Measurements from ENCODE around the gene FTCD. TPM values are rescaled to one million over a fixed set of nuclear protein-coding genes. Genes with fewer than 3 reads are reported as not detected.

Gene FTCD
- total RNA-seq, 2 experiments from 2014 or later, result 0.37 to 0.50 TPM

DNA sequence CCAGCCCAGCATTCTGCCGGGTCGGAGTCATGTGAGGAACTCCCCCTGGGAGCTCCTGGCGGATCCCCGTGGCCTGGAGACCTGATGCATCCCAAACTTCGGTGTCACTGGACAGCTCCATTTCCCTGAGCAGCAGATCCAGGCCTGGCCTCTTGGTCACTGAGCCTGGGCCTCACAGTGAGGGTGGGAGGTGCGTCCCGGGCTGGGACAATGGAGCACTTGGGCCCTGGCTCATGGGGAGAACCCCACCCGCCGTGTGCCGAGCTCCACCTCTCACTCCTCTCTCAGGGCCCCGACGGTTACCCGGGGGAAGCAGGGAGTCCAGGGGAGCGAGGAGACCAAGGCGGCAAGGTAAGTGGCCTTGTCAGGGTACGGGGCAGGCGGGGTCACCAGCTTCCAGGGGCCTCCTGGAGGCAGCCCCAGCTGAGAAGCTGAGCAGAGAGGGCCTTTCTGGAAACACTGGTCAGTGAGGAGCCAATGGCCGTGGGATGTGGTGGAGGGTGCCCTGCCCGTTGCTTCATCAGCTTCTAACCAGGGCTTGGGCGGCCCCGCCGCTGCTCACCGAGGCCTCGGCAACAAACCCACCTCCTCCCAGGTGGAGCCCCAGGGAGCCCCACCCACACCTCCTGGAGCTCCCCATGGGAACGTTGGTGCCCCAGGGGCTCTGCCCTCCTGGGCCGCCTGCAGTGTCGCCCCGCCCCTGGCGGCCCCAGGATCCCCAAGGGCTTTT is 37.6 kb downstream of the FTCD start:
- no peaks in the 10 kb centered on the region for H3K27me3 Mint-ChIP-seq (ENCODE audit: low read depth)
- no peak for ATAC-seq
- DNase-seq, result no peak
- POLR2A ChIA-PET, result no interaction called here
- peaks cover 3% of the 10 kb centered on the region for H3K9me3 Mint-ChIP-seq (ENCODE audit: insufficient read depth)
- CTCF ChIA-PET, result no interaction called here
- no peak overlapping the region for H3K4me3 Mint-ChIP-seq
- H3K36me3 Mint-ChIP-seq (ENCODE audit: low read depth), result no peaks in the 10 kb centered on the region
- H3K4me1 Mint-ChIP-seq (ENCODE audit: low read depth), result no peaks in the 10 kb centered on the region
- no peak overlapping the region for H3K27ac Mint-ChIP-seq

DNA sequence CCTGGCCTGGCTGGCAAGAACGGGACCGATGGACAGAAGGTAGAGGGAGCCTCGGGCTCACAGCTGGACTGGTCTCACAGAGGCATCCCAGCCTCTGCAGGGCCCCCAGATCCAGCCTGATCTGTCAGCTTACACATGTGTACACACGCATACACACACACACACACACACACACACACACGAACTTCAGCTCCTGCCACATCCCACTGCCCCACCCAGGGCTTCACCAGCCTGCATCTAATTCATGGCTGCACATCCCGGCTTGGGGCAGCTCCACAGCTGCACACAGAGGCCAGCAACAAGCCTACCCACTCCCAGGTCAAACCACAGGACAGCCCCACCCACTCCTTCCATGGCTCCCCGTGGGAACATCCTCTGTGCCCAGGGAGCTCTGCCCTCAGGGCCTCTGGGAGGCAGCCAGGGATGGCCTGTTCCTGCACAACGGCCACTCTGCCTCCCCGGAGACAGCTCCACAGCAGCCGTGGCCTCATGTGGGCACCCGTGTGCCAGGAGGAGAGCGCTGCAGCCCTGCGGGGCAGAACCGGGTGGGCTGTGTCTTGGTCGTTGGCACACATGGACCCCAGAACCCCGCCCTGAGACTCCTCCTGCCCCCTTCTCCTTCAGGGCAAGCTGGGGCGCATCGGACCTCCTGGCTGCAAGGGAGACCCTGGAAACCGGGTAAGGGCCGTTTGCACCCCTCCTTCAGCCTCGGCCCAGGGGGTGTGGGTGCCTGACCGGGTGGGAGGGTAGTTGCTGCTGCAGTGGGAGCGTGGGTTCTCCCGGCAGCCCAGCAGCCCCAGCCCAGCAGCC is 38.4 kb downstream of the FTCD start:
- Mint-ChIP-seq H3K9me3 (ENCODE audit: insufficient read depth) (peaks cover 3% of the 10 kb centered on the region), H3K4me1 (ENCODE audit: low read depth) (no peaks in the 10 kb centered on the region), H3K36me3 (ENCODE audit: low read depth) (no peaks in the 10 kb centered on the region), H3K4me3 (no peak overlapping the region), H3K27me3 (ENCODE audit: low read depth) (no peaks in the 10 kb centered on the region), H3K27ac (no peak overlapping the region)
- POLR2A ChIA-PET, result no interaction called here
- CTCF ChIA-PET, result interaction anchor here (1.0 kb wide), 1 partner anchor 27 kb away, joined by 3 read pairs; no protein-coding TSS in a partner anchor
- no peak for ATAC-seq
- no peak for DNase-seq

DNA sequence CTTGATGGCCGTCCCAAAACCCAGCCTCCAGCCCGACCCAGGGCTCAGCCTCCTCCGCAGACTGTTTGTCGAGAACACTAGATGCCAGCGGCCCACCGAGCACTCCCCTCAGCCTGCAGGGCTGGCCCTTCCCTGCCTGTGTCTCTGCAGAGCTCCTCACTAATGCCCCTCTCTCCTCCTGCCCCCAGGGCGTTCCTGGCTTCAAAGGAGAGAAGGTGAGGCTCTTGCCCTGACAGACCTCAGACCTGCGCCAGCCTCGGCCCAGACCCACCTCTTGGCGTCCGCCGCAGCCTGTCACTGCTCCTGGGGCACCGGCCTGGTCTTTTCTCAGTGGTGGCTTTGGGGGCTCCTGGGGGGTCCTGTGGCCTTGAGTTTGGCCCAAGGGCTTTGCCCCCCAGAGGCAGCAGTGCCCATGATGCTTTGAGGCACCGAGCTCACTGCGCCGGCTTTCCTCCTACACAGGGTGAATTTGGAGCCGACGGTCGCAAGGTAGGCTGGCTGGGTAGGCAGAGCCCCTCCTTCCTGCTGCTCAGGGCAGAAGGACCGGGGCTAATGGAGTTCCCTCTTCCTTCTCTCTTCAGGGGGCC is 39.1 kb downstream of the FTCD start:
- Mint-ChIP-seq H3K27ac (no peak overlapping the region), H3K27me3 (ENCODE audit: low read depth) (no peaks in the 10 kb centered on the region), H3K4me1 (ENCODE audit: low read depth) (no peaks in the 10 kb centered on the region), H3K36me3 (ENCODE audit: low read depth) (no peaks in the 10 kb centered on the region), H3K9me3 (ENCODE audit: insufficient read depth) (peaks cover 3% of the 10 kb centered on the region), H3K4me3 (no peak overlapping the region)
- DNase-seq (no peak), ATAC-seq (no peak)
- POLR2A ChIA-PET, result no interaction called here
- CTCF ChIA-PET, result interaction anchor here (1.0 kb wide), 1 partner anchor 28 kb away, joined by 3 read pairs; no protein-coding TSS in a partner anchor

DNA sequence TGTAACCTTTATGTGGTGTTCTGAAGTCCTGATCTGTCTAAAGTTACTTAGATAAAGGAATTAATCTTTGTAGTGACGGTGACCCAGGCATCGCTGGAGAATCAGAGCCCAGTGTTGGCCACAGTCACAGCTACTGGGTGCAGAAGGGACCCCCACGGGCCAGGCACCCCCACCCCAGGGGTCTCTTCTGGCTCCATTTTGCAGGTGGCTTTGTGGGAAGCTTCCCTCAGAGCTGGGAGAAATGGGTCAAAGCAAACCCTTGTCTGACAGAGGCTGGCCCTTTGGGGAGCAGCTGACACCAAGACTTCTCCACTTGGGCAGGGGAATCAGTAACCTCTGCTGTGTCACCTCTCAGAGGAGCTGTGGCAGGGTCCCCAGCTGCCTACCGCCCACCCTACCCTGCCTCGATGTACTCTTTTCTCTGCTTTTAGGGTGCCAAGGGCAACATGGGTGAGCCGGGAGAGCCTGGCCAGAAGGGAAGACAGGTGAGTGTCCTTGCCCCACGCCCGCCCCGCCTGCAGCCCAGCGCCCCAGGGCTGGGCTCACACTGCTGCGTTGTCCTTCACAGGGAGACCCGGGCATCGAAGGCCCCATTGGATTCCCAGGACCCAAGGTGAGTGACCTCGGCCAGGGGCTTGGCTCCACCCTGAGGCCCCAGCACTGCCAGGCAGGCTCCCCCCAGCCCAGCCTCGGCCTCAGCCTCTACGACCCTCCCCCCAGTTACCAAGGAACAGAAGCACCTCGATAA is 39.8 kb downstream of the FTCD start:
- Mint-ChIP-seq H3K4me3 (no peak overlapping the region), H3K4me1 (ENCODE audit: low read depth) (no peaks in the 10 kb centered on the region), H3K9me3 (ENCODE audit: insufficient read depth) (peaks cover 3% of the 10 kb centered on the region), H3K36me3 (ENCODE audit: low read depth) (no peaks in the 10 kb centered on the region), H3K27ac (no peak overlapping the region), H3K27me3 (ENCODE audit: low read depth) (no peaks in the 10 kb centered on the region)
- CTCF ChIA-PET, result interaction anchor here (1.0 kb wide), 1 partner anchor 28 kb away, joined by 3 read pairs; no protein-coding TSS in a partner anchor
- DNase-seq, result no peak
- POLR2A ChIA-PET, result no interaction called here
- no peak for ATAC-seq

DNA sequence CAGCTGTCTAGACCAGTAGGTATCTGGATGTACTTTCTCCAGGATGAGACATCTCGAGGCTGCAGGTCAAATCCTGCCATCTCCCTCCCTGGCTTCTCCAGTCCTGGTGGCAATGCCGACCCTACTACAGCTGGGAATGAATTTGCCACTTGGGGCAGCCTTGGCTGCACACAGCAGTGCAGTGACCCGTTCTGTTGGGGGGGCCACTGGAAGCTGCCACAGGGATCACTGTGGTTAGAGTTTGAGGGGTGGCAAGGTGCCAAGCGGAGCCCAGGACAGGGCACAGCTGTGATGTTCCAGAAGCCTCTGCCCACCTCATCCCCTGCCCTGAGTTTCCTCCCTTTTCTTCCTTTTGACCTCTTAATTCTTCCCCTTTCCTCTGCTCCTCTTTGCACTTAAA is 40.4 kb downstream of the FTCD start:
- ATAC-seq (no peak), DNase-seq (no peak)
- H3K4me1 Mint-ChIP-seq (ENCODE audit: low read depth), result no peaks in the 10 kb centered on the region
- no peak overlapping the region for H3K4me3 Mint-ChIP-seq
- no peak overlapping the region for H3K27ac Mint-ChIP-seq
- H3K36me3 Mint-ChIP-seq (ENCODE audit: low read depth), result no peaks in the 10 kb centered on the region
- no peaks in the 10 kb centered on the region for H3K27me3 Mint-ChIP-seq (ENCODE audit: low read depth)
- ChIA-PET POLR2A (no interaction called here), CTCF (no interaction called here)
- peaks cover 3% of the 10 kb centered on the region for H3K9me3 Mint-ChIP-seq (ENCODE audit: insufficient read depth)

DNA sequence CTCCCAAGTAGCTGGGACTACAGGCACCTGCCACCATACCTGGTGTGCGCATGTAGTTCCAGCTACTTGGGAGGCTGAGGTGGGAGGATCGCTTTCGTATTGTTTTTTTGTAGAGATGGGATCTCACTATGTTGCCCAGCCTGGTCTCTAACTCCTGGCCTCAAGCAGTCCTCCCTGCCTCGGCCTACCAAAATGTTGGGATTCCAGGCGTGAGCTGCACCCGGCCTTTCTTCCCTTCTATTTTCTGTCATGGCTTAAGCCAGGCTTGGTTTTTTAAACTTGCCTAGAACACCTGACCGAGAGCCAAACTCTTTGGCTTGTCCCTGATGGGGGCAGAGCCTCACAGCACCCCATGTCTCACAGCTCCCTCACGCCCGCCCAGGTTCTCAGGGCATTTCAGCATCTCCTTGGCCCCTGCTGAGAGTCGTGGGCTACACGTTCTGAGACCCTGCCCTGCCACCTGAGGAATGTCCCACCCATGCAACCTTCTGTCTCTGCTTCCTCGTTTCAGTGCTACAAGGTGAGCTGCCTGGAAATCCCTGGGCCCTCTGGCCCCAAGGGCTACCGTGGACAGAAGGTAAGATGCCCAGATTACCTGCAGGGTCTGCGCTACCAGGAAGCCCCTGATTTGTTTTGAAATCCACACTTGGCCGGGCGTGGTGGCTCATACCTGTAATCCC is 41.7 kb downstream of the FTCD start:
- Mint-ChIP-seq H3K36me3 (ENCODE audit: low read depth) (no peaks in the 10 kb centered on the region), H3K4me3 (no peak overlapping the region), H3K27ac (no peak overlapping the region), H3K4me1 (ENCODE audit: low read depth) (no peaks in the 10 kb centered on the region), H3K27me3 (ENCODE audit: low read depth) (no peaks in the 10 kb centered on the region), H3K9me3 (ENCODE audit: insufficient read depth) (peaks cover 4% of the 10 kb centered on the region)
- ChIA-PET CTCF (interaction anchor here (1.6 kb wide), 1 partner anchor 140 kb away, joined by 3 read pairs; no protein-coding TSS in a partner anchor), POLR2A (no interaction called here)
- ATAC-seq (no peak), DNase-seq (no peak)

DNA sequence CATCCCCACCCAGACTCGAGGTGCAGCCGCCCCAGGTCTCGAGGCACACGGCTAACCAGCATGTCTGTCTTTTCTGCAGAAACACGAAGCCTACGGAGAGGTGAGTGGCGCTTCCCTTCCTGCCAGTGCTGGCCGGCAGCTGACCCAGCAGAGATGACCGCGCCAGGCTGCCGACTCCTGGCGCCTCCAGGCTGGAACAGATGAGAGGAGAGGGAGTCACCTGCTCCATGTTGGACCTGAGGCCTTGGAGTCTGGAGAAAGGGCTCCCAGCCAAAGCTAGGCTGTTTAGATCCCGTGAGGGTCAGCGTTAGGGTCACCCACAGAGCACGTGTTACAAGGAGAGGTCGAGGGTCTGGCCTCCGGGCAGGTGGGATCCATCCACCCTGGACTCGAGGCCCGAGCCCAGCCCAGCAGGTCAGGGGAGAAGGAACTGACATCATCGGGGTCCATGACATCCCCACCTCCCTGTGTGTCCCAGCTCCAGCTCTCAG is 42.6 kb downstream of the FTCD start:
- DNase-seq (no peak), ATAC-seq (no peak)
- Mint-ChIP-seq H3K4me3 (no peak overlapping the region), H3K9me3 (ENCODE audit: insufficient read depth) (peaks cover 12% of the 10 kb centered on the region), H3K27ac (no peak overlapping the region), H3K27me3 (ENCODE audit: low read depth) (no peaks in the 10 kb centered on the region), H3K4me1 (ENCODE audit: low read depth) (no peaks in the 10 kb centered on the region), H3K36me3 (ENCODE audit: low read depth) (peaks cover under 1% of the 10 kb centered on the region)
- ChIA-PET CTCF (interaction anchor here (1.6 kb wide), 1 partner anchor 139 kb away, joined by 3 read pairs; no protein-coding TSS in a partner anchor), POLR2A (no interaction called here)

DNA sequence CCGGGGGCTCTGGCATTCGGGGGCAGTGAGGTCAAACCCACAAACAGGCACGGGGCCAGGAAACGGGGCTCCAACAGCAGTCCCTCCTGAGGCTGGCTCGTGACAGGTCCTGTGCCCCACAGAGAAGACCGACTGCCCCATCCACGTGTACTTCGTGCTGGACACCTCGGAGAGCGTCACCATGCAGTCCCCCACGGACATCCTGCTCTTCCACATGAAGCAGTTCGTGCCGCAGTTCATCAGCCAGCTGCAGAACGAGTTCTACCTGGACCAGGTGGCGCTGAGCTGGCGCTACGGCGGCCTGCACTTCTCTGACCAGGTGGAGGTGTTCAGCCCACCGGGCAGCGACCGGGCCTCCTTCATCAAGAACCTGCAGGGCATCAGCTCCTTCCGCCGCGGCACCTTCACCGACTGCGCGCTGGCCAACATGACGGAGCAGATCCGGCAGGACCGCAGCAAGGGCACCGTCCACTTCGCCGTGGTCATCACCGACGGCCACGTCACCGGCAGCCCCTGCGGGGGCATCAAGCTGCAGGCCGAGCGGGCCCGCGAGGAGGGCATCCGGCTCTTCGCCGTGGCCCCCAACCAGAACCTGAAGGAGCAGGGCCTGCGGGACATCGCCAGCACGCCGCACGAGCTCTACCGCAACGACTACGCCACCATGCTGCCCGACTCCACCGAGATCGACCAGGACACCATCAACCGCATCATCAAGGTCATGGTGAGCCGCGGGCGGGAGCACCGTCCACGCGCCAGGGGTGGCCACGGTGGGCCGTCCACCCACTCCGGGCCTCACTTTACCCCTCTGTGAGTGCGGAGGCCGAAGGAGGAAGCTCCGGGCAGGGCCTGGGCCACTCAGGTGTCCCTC is 43.3 kb downstream of the FTCD start:
- H3K27me3 Mint-ChIP-seq (ENCODE audit: low read depth), result no peaks in the 10 kb centered on the region
- H3K4me1 Mint-ChIP-seq (ENCODE audit: low read depth), result no peaks in the 10 kb centered on the region
- no peak for DNase-seq
- CTCF ChIA-PET, result no interaction called here
- POLR2A ChIA-PET, result no interaction called here
- H3K4me3 Mint-ChIP-seq, result no peak overlapping the region
- H3K27ac Mint-ChIP-seq, result no peak overlapping the region
- peaks cover 19% of the 10 kb centered on the region for H3K9me3 Mint-ChIP-seq (ENCODE audit: insufficient read depth)
- ATAC-seq, result no peak
- H3K36me3 Mint-ChIP-seq (ENCODE audit: low read depth), result peaks cover 3% of the 10 kb centered on the region

DNA sequence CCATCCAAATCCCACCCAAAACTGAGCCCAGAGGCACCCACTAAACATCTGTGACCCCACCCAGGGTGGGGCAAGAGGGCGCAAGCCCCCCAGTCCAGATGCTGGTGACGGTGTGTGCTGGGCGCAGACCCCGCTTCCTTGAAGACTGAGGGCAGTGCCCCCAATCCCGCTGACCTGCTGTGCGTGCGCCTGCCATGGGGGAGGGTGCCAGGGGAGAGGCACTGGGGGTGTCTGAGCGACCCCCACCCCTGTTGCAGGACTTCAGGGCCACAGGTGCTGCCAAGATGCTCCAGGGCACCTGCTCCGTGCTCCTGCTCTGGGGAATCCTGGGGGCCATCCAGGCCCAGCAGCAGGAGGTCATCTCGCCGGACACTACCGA is 44.2 kb downstream of the FTCD start:
- H3K27me3 Mint-ChIP-seq (ENCODE audit: low read depth), result no peaks in the 10 kb centered on the region
- ATAC-seq (no peak), DNase-seq (no peak)
- H3K36me3 Mint-ChIP-seq (ENCODE audit: low read depth), result peaks cover 3% of the 10 kb centered on the region
- no peak overlapping the region for H3K27ac Mint-ChIP-seq
- CTCF ChIA-PET, result interaction anchor here (1.3 kb wide), 1 partner anchor 138 kb away, joined by 3 read pairs; no protein-coding TSS in a partner anchor
- H3K4me1 Mint-ChIP-seq (ENCODE audit: low read depth), result no peaks in the 10 kb centered on the region
- no peak overlapping the region for H3K4me3 Mint-ChIP-seq
- peaks cover 20% of the 10 kb centered on the region for H3K9me3 Mint-ChIP-seq (ENCODE audit: insufficient read depth)
- POLR2A ChIA-PET, result no interaction called here

DNA sequence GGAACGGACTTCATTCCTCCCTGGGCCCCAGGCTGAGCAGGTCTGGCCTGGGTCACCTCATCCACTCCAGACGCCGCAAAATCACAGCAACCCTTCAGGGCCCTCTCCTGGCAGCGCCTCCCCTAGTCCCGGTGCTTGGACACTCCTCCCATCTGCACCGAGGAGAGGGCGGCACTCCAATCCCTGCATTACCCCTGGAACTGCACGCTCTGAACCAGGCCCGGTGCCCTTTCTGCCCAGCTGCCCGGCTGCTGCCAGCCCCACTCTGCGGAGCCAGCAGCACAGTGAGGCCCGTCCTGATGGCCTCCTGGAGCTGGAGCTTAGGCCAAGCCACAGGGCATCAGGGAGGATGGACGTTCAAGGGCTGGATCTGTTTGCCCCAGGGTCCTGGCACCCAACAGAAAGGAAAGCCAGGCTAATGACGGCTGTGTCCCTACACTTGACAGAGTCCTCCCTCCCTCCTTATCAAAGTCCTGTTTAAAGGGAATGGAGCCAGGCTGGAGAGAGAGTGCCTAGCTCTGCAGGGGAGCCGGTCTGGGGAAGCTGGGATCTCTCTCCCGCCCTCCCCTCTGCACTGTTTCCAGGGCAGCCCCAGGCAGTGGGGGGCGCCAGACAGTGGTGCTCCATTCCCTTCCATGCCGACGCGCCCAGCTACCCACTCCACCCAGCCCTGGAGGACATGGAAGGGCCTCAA is 44.7 kb downstream of the FTCD start:
- no peaks in the 10 kb centered on the region for H3K4me1 Mint-ChIP-seq (ENCODE audit: low read depth)
- H3K27ac Mint-ChIP-seq, result no peak overlapping the region
- POLR2A ChIA-PET, result no interaction called here
- peaks cover 20% of the 10 kb centered on the region for H3K9me3 Mint-ChIP-seq (ENCODE audit: insufficient read depth)
- CTCF ChIA-PET, result interaction anchor here (1.3 kb wide), 1 partner anchor 137 kb away, joined by 3 read pairs; no protein-coding TSS in a partner anchor
- ATAC-seq (no peak), DNase-seq (no peak)
- no peak overlapping the region for H3K4me3 Mint-ChIP-seq
- no peaks in the 10 kb centered on the region for H3K27me3 Mint-ChIP-seq (ENCODE audit: low read depth)
- H3K36me3 Mint-ChIP-seq (ENCODE audit: low read depth), result peaks cover 3% of the 10 kb centered on the region

Measured in activated CD8-positive, alpha-beta T cell treated with anti-CD3 and anti-CD28 coated beads, Interleukin-2, amount 10 ng/mL, durations not matched to agents 7 days and 5 days (primary cell).